ENCODE measurements around the gene STK16. TPM values are rescaled to one million over a fixed set of nuclear protein-coding genes. Genes with fewer than 3 reads are reported as not detected.
A peak's percentile ranks its signal among the peaks of the same experiment; 100 is the strongest.

The STK16 gene
- total and polyA plus RNA-seq, 2 of the 13 experiments (the other 11 are each of a cell fraction or from before 2014, with no cell fraction given): 28.0 to 50.9 TPM

DNA sequence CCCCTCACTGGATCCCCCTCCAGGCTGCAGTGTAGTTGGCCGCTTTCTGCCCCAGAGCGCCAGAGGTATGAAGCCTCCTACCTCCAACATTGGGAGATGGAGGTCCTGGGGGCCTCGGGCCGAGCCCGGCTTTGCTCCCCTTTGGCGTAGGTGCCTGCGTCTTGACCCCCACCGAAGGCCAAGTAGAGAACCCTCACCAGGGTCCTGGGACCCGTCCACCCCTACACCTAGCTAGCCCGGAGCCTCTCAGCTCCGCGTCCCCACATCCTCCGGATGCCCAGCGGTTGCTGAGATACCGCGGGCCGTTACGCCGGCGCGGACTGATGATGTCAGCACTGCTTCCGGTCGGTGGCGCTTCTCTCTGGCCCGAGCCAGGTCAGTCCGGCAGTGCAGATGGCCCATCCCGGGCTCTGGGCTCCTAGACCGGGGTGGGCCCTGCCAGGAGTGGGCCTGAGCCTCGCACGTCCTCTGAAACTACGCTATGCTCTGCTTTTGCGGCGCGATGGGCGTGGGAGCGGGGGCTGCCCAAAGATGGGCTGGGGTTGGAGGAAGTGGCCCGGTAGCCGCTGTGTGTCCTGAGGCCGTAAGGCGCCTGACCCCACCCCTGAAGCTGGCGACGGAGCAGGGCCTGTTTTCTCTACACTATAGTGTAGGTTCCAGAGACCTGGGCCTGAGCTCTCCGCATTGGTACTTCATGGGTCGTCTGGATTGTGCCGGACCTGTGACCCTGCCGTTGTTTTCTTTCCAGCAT, at the start of gene STK16, which contains the start of gene GLB1L (continued):
- TF ChIP-seq ZNF431 (CRISPR knock-in tag; IDR thresholded peaks at IDR 0.05; ENCODE audit: borderline replicate concordance, low read depth) (peak; percentile 59; the same call in 1 of the 2 replicates), TBL1XR1 (IDR thresholded peaks at IDR 0.05; ENCODE audit: borderline replicate concordance, low read length, partially characterized antibody) (peak; percentile 60), SNRNP70 (IDR thresholded peaks at IDR 0.05; ENCODE audit: low read depth, low read length) (no peak), KDM5B (CRISPR knock-in tag; IDR thresholded peaks at IDR 0.05; ENCODE audit: borderline replicate concordance) (peak; percentile 95), ZNF20 (CRISPR knock-in tag; IDR thresholded peaks at IDR 0.05) (no peak), ZNF790 (CRISPR knock-in tag; IDR thresholded peaks at IDR 0.05; ENCODE audit: borderline replicate concordance) (peak; percentile 66; the same call in 1 of the 2 replicates), ARNT (IDR thresholded peaks at IDR 0.05) (no peak), ZNF432 (CRISPR knock-in tag; IDR thresholded peaks at IDR 0.05; ENCODE audit: borderline replicate concordance) (no peak), ZNF747 (CRISPR knock-in tag; IDR thresholded peaks at IDR 0.05; ENCODE audit: borderline replicate concordance) (peak; percentile 93), MAZ (IDR thresholded peaks at IDR 0.05; ENCODE audit: borderline replicate concordance, low read depth, low read length) (no peak), MAZ (CRISPR knock-in tag; IDR thresholded peaks at IDR 0.05; ENCODE audit: low read depth) (peak; percentile 97), EP300 (IDR thresholded peaks at IDR 0.05; ENCODE audit: low read depth in 2 of 2, low read length in 2 of 2) (no peak), EP300 (CRISPR knock-in tag; IDR thresholded peaks at IDR 0.05; ENCODE audit: borderline replicate concordance) (no peak), ZNF672 (CRISPR knock-in tag; IDR thresholded peaks at IDR 0.05) (no peak)
- TF ChIP-seq, protein P1, sequence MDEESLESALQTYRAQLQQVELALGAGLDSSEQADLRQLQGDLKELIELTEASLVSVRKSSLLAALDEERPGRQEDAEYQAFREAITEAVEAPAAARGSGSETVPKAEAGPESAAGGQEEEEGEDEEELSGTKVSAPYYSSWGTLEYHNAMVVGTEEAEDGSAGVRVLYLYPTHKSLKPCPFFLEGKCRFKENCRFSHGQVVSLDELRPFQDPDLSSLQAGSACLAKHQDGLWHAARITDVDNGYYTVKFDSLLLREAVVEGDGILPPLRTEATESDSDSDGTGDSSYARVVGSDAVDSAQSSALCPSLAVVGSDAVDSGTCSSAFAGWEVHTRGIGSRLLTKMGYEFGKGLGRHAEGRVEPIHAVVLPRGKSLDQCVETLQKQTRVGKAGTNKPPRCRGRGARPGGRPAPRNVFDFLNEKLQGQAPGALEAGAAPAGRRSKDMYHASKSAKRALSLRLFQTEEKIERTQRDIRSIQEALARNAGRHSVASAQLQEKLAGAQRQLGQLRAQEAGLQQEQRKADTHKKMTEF (CRISPR knock-in tag; IDR thresholded peaks at IDR 0.05): peak; percentile 95
- TF ChIP-seq, protein P2, sequence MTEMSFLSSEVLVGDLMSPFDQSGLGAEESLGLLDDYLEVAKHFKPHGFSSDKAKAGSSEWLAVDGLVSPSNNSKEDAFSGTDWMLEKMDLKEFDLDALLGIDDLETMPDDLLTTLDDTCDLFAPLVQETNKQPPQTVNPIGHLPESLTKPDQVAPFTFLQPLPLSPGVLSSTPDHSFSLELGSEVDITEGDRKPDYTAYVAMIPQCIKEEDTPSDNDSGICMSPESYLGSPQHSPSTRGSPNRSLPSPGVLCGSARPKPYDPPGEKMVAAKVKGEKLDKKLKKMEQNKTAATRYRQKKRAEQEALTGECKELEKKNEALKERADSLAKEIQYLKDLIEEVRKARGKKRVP (CRISPR knock-in tag; IDR thresholded peaks at IDR 0.05): peak in 1 of 2 experiments; percentile 42; a peak in 1 of 4 replicates
- TF ChIP-seq, protein P3, sequence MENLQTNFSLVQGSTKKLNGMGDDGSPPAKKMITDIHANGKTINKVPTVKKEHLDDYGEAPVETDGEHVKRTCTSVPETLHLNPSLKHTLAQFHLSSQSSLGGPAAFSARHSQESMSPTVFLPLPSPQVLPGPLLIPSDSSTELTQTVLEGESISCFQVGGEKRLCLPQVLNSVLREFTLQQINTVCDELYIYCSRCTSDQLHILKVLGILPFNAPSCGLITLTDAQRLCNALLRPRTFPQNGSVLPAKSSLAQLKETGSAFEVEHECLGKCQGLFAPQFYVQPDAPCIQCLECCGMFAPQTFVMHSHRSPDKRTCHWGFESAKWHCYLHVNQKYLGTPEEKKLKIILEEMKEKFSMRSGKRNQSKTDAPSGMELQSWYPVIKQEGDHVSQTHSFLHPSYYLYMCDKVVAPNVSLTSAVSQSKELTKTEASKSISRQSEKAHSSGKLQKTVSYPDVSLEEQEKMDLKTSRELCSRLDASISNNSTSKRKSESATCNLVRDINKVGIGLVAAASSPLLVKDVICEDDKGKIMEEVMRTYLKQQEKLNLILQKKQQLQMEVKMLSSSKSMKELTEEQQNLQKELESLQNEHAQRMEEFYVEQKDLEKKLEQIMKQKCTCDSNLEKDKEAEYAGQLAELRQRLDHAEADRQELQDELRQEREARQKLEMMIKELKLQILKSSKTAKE (CRISPR knock-in tag; IDR thresholded peaks at IDR 0.05; ENCODE audit: borderline replicate concordance): no peak
- TF ChIP-seq, protein P4, sequence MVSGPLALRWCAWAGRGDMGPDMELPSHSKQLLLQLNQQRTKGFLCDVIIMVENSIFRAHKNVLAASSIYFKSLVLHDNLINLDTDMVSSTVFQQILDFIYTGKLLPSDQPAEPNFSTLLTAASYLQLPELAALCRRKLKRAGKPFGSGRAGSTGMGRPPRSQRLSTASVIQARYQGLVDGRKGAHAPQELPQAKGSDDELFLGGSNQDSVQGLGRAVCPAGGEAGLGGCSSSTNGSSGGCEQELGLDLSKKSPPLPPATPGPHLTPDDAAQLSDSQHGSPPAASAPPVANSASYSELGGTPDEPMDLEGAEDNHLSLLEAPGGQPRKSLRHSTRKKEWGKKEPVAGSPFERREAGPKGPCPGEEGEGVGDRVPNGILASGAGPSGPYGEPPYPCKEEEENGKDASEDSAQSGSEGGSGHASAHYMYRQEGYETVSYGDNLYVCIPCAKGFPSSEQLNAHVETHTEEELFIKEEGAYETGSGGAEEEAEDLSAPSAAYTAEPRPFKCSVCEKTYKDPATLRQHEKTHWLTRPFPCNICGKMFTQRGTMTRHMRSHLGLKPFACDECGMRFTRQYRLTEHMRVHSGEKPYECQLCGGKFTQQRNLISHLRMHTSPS (CRISPR knock-in tag; IDR thresholded peaks at IDR 0.05; ENCODE audit: low read depth): peak; percentile 85; the same call in 1 of the 2 replicates
- TF ChIP-seq, protein P5, sequence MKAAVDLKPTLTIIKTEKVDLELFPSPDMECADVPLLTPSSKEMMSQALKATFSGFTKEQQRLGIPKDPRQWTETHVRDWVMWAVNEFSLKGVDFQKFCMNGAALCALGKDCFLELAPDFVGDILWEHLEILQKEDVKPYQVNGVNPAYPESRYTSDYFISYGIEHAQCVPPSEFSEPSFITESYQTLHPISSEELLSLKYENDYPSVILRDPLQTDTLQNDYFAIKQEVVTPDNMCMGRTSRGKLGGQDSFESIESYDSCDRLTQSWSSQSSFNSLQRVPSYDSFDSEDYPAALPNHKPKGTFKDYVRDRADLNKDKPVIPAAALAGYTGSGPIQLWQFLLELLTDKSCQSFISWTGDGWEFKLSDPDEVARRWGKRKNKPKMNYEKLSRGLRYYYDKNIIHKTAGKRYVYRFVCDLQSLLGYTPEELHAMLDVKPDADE (CRISPR knock-in tag; IDR thresholded peaks at IDR 0.05): 0 out of 2 replicates have a peak, but pooled peaks have one; percentile 67
- TF ChIP-seq, protein P6, sequence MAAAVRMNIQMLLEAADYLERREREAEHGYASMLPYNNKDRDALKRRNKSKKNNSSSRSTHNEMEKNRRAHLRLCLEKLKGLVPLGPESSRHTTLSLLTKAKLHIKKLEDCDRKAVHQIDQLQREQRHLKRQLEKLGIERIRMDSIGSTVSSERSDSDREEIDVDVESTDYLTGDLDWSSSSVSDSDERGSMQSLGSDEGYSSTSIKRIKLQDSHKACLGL (CRISPR knock-in tag; IDR thresholded peaks at IDR 0.05): peak; percentile 80
